ACC112 (cell line): ENCODE data around the gene WDR17.
A peak's percentile ranks its signal among the peaks of the same experiment; 100 is the strongest.

Experiments used
- H2AFZ ChIP-seq: fragments of 200-600 bp; sonication (generic); one replicate; pipeline ENCODE4 v1.6.0; 2017; ENCODE audit warnings: antibody characterized with exemption, low read length; ENCODE audit not compliant: unreplicated experiment
- H3K27ac ChIP-seq: fragments of 200-600 bp; sonication (generic); 2 replicates; pipeline ENCODE4 v1.5.1; 2014; ENCODE audit warnings: low read depth, mild to moderate bottlenecking, antibody characterized with exemption, low read length, moderate library complexity
- H3K27me3 ChIP-seq: fragments of 200-600 bp; sonication (generic); 2 replicates; pipeline ENCODE4 v1.6.1; 2014; ENCODE audit warnings: mild to moderate bottlenecking, antibody characterized with exemption, low read length, moderate library complexity, mixed read lengths; ENCODE audit not compliant: insufficient read depth
- H3K36me3 ChIP-seq: fragments of 200-600 bp; sonication (generic); 2 replicates; pipeline ENCODE4 v1.6.1; 2016; ENCODE audit warnings: mild to moderate bottlenecking, antibody characterized with exemption, low read length, moderate library complexity, mixed read lengths; ENCODE audit not compliant: insufficient read depth
- H3K4me1 ChIP-seq: fragments of 200-600 bp; sonication (generic); one replicate; pipeline ENCODE4 v1.6.1; 2016; ENCODE audit warnings: low read length, mixed read lengths; ENCODE audit not compliant: insufficient read depth, unreplicated experiment, control insufficient read depth
- H3K4me3 ChIP-seq: fragments of 200-600 bp; sonication (generic); 2 replicates; pipeline ENCODE4 v1.5.1; 2014; ENCODE audit warnings: mild to moderate bottlenecking, low read depth, low read length
- H3K79me2 ChIP-seq: fragments of 200-600 bp; sonication (generic); one replicate; pipeline ENCODE4 v1.6.0; 2016; ENCODE audit warnings: low read length; ENCODE audit not compliant: control insufficient read depth, unreplicated experiment, insufficient read depth

Gene WDR17

GRCh38 chr4:176065435-176066291 lies at the start of gene WDR17:
TSS of gene WDR17 (plus strand) at chr4:176065841. CDS start at chr4:176111581, 45,740 bp downstream.
- no peaks in the 10 kb centered on the region for H3K79me2 ChIP-seq
- H3K36me3 ChIP-seq: no peaks in the 10 kb centered on the region
- no peak within 1 kb of the TSS for H3K27ac ChIP-seq
- H3K27me3 ChIP-seq: peaks cover 48% of the 10 kb centered on the region
- no peaks in the 10 kb centered on the region for H3K4me1 ChIP-seq
- peak within 1 kb of the TSS; percentile 81 for H3K4me3 ChIP-seq
- peak within 1 kb of the TSS; percentile 69 for H2AFZ ChIP-seq

GRCh38 chr4:176016601-176017000 lies 49.0 kb upstream of the WDR17 start:
- no peak overlapping the region for H2AFZ ChIP-seq
- no peak overlapping the region for H3K4me3 ChIP-seq
- H3K27ac ChIP-seq: no peak overlapping the region
- H3K36me3 ChIP-seq: no peaks in the 10 kb centered on the region
- H3K27me3 ChIP-seq: peaks cover 10% of the 10 kb centered on the region
- no peaks in the 10 kb centered on the region for H3K4me1 ChIP-seq
- H3K79me2 ChIP-seq: no peaks in the 10 kb centered on the region

DNA sequence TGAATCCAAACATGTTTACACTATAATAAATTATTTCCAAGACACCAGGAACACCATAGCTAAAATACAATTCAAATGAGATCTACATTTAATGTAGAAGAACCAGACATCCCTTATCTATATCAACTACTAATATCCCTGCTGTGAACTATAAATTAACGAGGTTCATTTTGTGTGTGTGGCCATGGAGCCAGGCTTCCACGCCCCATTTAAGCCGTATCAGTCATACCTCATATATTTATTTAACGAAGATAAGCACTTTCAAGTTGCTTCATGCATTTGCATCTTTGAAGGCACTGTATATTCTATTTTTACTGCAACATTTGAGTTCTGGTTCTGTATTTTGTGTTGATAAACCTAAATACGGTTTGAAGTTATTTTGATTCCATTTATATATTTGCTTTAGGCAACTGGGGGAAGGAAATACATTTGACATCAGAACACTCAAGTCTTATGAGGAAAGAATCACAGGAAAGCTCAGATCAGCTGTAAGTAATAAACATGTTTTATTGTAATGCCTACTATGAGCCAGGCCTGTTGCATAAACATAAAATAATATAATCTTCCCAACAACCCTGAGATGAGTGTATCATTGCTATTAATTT lies 45.1 kb upstream of the WDR17 start:
- Histone ChIP-seq H3K79me2 (no peaks in the 10 kb centered on the region), H3K4me1 (no peaks in the 10 kb centered on the region), H3K4me3 (no peak overlapping the region), H3K27me3 (peaks cover 10% of the 10 kb centered on the region; the same call in 1 of the 2 replicates), H2AFZ (no peak overlapping the region), H3K27ac (no peak overlapping the region), H3K36me3 (no peaks in the 10 kb centered on the region)

- Histone ChIP-seq H3K36me3 (no peaks in the 10 kb centered on the region), H3K79me2 (no peaks in the 10 kb centered on the region), H3K4me3 (no peak overlapping the region), H3K27me3 (peaks cover 15% of the 10 kb centered on the region), H3K27ac (no peak overlapping the region), H3K4me1 (no peaks in the 10 kb centered on the region), H2AFZ (no peak overlapping the region)
Measured at GRCh38 chr4:176030391-176030790, 35.2 kb upstream of the WDR17 start.

DNA sequence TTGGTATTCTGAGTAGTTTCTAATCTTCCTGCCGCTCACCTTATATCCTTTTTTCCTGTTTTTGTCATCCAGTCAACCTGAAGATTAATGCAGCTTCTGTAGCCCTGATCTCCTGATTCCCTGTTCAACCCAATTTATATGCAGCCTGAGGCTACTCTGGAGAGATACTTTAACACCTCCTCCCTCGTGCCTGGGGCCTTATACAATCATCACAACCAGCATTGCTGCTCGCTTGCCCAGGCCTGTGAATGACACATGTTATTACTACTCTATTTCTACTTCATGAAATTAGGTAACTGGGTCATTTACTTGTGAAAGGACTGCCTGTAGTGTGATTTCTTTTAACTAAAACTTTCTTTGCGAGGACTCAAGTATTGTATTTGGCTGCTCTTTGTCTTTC lies 33.7 kb upstream of the WDR17 start:
- Histone ChIP-seq H3K79me2 (no peaks in the 10 kb centered on the region), H3K4me3 (no peak overlapping the region), H3K4me1 (no peaks in the 10 kb centered on the region), H3K27me3 (peaks cover 15% of the 10 kb centered on the region), H3K27ac (no peak overlapping the region), H3K36me3 (no peaks in the 10 kb centered on the region), H2AFZ (no peak overlapping the region)

DNA sequence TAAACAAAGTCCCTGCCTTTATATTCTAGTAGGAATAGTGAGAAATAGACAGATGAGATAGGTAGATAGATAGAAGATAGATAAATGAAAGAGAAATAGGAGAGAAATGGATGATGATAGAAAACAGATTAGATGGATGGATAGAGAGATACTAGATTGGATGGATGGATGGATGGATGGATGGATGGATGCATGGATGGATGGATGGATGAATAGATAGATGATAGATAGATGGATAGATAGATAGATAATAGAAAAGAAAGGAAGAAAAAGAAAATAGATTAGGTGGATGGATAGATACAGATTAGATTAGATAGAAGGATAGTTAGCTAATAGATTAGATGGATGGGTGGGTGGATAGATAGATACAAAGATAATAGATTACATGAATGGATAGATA lies 33.2 kb upstream of the WDR17 start:
- H3K4me3 ChIP-seq: no peak overlapping the region
- no peak overlapping the region for H3K27ac ChIP-seq
- H3K79me2 ChIP-seq: no peaks in the 10 kb centered on the region

GRCh38 chr4:176034499-176034898 lies 31.1 kb upstream of the WDR17 start:
- no peaks in the 10 kb centered on the region for H3K4me1 ChIP-seq
- no peak overlapping the region for H2AFZ ChIP-seq
- H3K4me3 ChIP-seq: no peak overlapping the region

More for the DNA sequence above, 33.2 kb upstream of the WDR17 start:
- Histone ChIP-seq H3K27me3 (peaks cover 15% of the 10 kb centered on the region), H3K4me1 (no peaks in the 10 kb centered on the region), H2AFZ (no peak overlapping the region), H3K36me3 (no peaks in the 10 kb centered on the region)

GRCh38 chr4:176034936-176035335 lies 30.7 kb upstream of the WDR17 start:
- Histone ChIP-seq H3K4me1 (no peaks in the 10 kb centered on the region), H3K27me3 (peaks cover 5% of the 10 kb centered on the region), H3K79me2 (no peaks in the 10 kb centered on the region), H3K27ac (no peak overlapping the region), H2AFZ (no peak overlapping the region), H3K36me3 (no peaks in the 10 kb centered on the region), H3K4me3 (no peak overlapping the region)

More at GRCh38 chr4:176034499-176034898, 31.1 kb upstream of the WDR17 start:
- peaks cover 10% of the 10 kb centered on the region for H3K27me3 ChIP-seq
- no peaks in the 10 kb centered on the region for H3K79me2 ChIP-seq
- no peaks in the 10 kb centered on the region for H3K36me3 ChIP-seq
- H3K27ac ChIP-seq: no peak overlapping the region

DNA sequence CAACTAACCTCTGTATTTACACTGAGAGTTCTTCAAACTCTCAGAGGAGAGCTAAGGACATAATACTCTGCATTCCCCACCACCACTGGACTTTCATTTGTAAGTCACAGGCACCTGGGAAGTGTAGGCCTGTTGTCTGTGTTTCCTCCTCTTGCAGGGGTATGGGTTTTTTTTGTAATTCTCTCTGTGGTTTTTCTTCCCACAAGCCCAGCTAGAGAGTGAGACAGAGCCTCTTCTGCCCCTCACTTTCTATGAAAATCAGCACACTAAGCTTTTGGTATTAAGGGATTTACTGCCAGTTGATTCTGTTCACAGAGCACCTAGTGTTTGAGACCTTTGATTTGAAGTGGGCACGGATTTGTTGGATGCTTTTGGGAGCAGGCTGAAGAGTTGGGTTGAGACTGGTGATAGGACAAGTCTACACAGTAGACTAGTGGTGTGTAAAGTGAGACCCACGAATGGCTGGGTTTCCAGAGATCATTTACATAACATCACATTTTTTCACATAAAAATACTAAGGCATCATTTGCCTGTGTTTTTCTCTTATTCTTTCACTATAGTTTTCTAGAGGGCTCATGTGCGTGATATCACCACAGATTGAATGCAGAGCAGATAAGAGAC lies 28.9 kb upstream of the WDR17 start:
- Histone ChIP-seq H2AFZ (no peak overlapping the region), H3K4me3 (no peak overlapping the region), H3K36me3 (no peaks in the 10 kb centered on the region), H3K79me2 (no peaks in the 10 kb centered on the region), H3K27ac (no peak overlapping the region), H3K27me3 (peaks cover 6% of the 10 kb centered on the region; the same call in 1 of the 2 replicates), H3K4me1 (no peaks in the 10 kb centered on the region)

- H3K4me1 ChIP-seq: no peaks in the 10 kb centered on the region
- peaks cover 11% of the 10 kb centered on the region; the same call in 1 of the 2 replicates for H3K27me3 ChIP-seq
- no peak overlapping the region for H2AFZ ChIP-seq
- no peaks in the 10 kb centered on the region for H3K36me3 ChIP-seq
- H3K27ac ChIP-seq: no peak overlapping the region
- no peak overlapping the region for H3K4me3 ChIP-seq
- no peaks in the 10 kb centered on the region for H3K79me2 ChIP-seq
Measured at GRCh38 chr4:176038789-176039188, 26.9 kb upstream of the WDR17 start.
